GM23338 (cell line): Measurements from ENCODE around the gene ZMYND19. TPM values are rescaled to one million over a fixed set of nuclear protein-coding genes. Genes with fewer than 3 reads are reported as not detected.
A peak's percentile ranks its signal among the peaks of the same experiment; 100 is the strongest.

ENCODE experiments used
- ATAC-seq: fragments of 200-7000 bp; cut with Tn5 transposase; 3 replicates; pipeline ENCODE4 v1.9.1; 2020
- DNase-seq: peaks from one replicate; pipeline ENCODE4 v3.0.0-alpha.2; 2015; ENCODE audit warnings: low spot score
- H2AFZ ChIP-seq: fragments of 200-600 bp; sonication (generic); 2 replicates; pipeline ENCODE4 v1.8.0; 2016; ENCODE audit warnings: antibody characterized with exemption, mild to moderate bottlenecking, moderate library complexity
- H3F3A ChIP-seq: fragments of 200-600 bp; sonication (generic); replicated peaks from 2 replicates; pipeline ENCODE4 v1.8.0; 2017; ENCODE audit warnings: antibody characterized with exemption, mixed run types, low read depth
- H3K27ac ChIP-seq: fragments of 200-600 bp; sonication (generic); 2 replicates; pipeline ENCODE4 v1.6.1; 2016; ENCODE audit warnings: low read depth
- H3K27me3 ChIP-seq: fragments of 200-600 bp; sonication (generic); 2 replicates; pipeline ENCODE4 v1.8.0; 2016; ENCODE audit warnings: mild to moderate bottlenecking, mixed run types, moderate library complexity; ENCODE audit not compliant: insufficient read depth
- H3K36me3 ChIP-seq: fragments of 200-600 bp; sonication (generic); 2 replicates; pipeline ENCODE4 v1.8.0; 2016; ENCODE audit warnings: mild to moderate bottlenecking; ENCODE audit not compliant: insufficient read depth
- H3K4me1 ChIP-seq: fragments of 200-600 bp; sonication (generic); 2 replicates; pipeline ENCODE4 v1.8.0; 2016; ENCODE audit warnings: mild to moderate bottlenecking, moderate library complexity; ENCODE audit not compliant: insufficient read depth
- H3K4me2 ChIP-seq: fragments of 200-600 bp; sonication (generic); 2 replicates; pipeline ENCODE4 v1.7.1; 2017; ENCODE audit warnings: mixed run types
- H3K4me3 ChIP-seq: fragments of 200-600 bp; sonication (generic); 2 replicates; pipeline ENCODE4 v1.6.1; 2016; ENCODE audit warnings: mixed run types
- H3K79me2 ChIP-seq: fragments of 200-600 bp; sonication (generic); replicated peaks from 2 replicates; pipeline ENCODE4 v1.8.0; 2017; ENCODE audit warnings: mild to moderate bottlenecking; ENCODE audit not compliant: insufficient read depth
- H3K9me2 ChIP-seq: fragments of 200-600 bp; sonication (generic); 2 replicates; pipeline ENCODE4 v1.8.0; 2017; ENCODE audit not compliant: insufficient read depth
- H4K20me1 ChIP-seq: fragments of 200-600 bp; sonication (generic); replicated peaks from 2 replicates; pipeline ENCODE4 v1.8.0; 2017; ENCODE audit warnings: mild to moderate bottlenecking; ENCODE audit not compliant: insufficient read depth
- H3K27ac Mint-ChIP-seq: 2 replicates; pipeline ENCODE4 v1.8.0; 2020; ENCODE audit warnings: inconsistent platforms, mild to moderate bottlenecking, moderate library complexity, mixed read lengths
- H3K27me3 Mint-ChIP-seq: 3 replicates; pipeline ENCODE4 v1.8.0; 2022; ENCODE audit warnings: low read depth, mild to moderate bottlenecking, moderate library complexity, mixed read lengths, inconsistent platforms; ENCODE audit not compliant: insufficient read depth, poor library complexity
- H3K36me3 Mint-ChIP-seq: 3 replicates; pipeline ENCODE4 v1.8.0; 2021; ENCODE audit warnings: low read depth, mild to moderate bottlenecking, inconsistent platforms, moderate library complexity, mixed read lengths
- H3K4me1 Mint-ChIP-seq: 3 replicates; pipeline ENCODE4 v1.8.0; 2020; ENCODE audit warnings: mild to moderate bottlenecking, inconsistent platforms, mixed read lengths
- H3K4me3 Mint-ChIP-seq: 3 replicates; pipeline ENCODE4 v1.8.0; 2021; ENCODE audit warnings: moderate library complexity, mild to moderate bottlenecking, inconsistent platforms, mixed read lengths
- H3K9me3 Mint-ChIP-seq: 3 replicates; pipeline ENCODE4 v1.8.0; 2020; ENCODE audit warnings: moderate library complexity, mild to moderate bottlenecking, inconsistent platforms, mixed read lengths
- CREB1 ChIP-seq: fragments of 250-450 bp; sonication (Bioruptor Pico); IDR thresholded peaks from 2 replicates; pipeline ENCODE4 v1.5.0; 2020; ENCODE audit warnings: low read depth, mild to moderate bottlenecking, moderate library complexity
- EZH2 ChIP-seq: fragments of 200-600 bp; sonication (generic); IDR thresholded peaks from one replicate; pipeline ENCODE4 v1.8.0; 2017; ENCODE audit warnings: antibody characterized with exemption, mild to moderate bottlenecking, low read depth; ENCODE audit not compliant: unreplicated experiment
- EZH2phosphoT487 ChIP-seq: fragments of 200-600 bp; sonication (generic); IDR thresholded peaks from one replicate; pipeline ENCODE4 v1.8.1; 2018; ENCODE audit warnings: antibody characterized with exemption; ENCODE audit not compliant: unreplicated experiment
- JUNB ChIP-seq: IDR thresholded peaks from one replicate; pipeline ENCODE4 v1.6.1; 2016; ENCODE audit warnings: antibody characterized with exemption; ENCODE audit not compliant: unreplicated experiment
- POLR2AphosphoS5 ChIP-seq: IDR thresholded peaks from 2 replicates; pipeline ENCODE4 v1.6.1; 2016; ENCODE audit warnings: antibody characterized with exemption, low read depth
- ZNF114 ChIP-seq: fragments of 250-450 bp; sonication (Bioruptor Pico); IDR thresholded peaks from 2 replicates; pipeline ENCODE4 v1.5.0; 2020; ENCODE audit warnings: mild to moderate bottlenecking, moderate library complexity
- ZNF331 ChIP-seq: fragments of 250-450 bp; sonication (Bioruptor Pico); IDR thresholded peaks from 2 replicates; pipeline ENCODE4 v1.5.0; 2020; ENCODE audit warnings: low read depth, mild to moderate bottlenecking, moderate library complexity
- polyA plus RNA-seq: library from polyadenylated mRNA; unstranded; fragments of >200 nt; fragmentation: Nextera tagmentation; extraction: Ambion mirVana; gene quantifications from 2 replicates; pipeline ENCODE4 v1.2.1, GENCODE V29; 2016
- total RNA-seq: library from RNA; depleted of rRNA; stranded (reverse); fragments of >200 nt; shearing (Covaris generic); gene quantifications from 2 replicates; pipeline ENCODE4 v1.2.3, GENCODE V29; 2014
- TF ChIP-seq, protein P1 (sequence below), 2 experiments: fragments of 200-600 bp in 1 of 2; sonication (generic) in 1 of 2; conservative IDR thresholded peaks; 2 replicates each; pipeline versions ENCODE4 v1.5.1 to v1.6.1; 2016 to 2017; ENCODE audit warnings: antibody characterized with exemption in 2 of 2, low read depth in 2 of 2, mild to moderate bottlenecking in 2 of 2, moderate library complexity in 1 of 2
- TF ChIP-seq, protein P2 (sequence below): IDR thresholded peaks from 2 replicates; pipeline ENCODE4 v1.6.1; 2016; ENCODE audit warnings: antibody characterized with exemption
- TF ChIP-seq, protein P3 (sequence below): fragments of 250-450 bp; sonication (Bioruptor Pico); IDR thresholded peaks from 2 replicates; pipeline ENCODE4 v1.5.0; 2020; ENCODE audit warnings: mild to moderate bottlenecking, moderate library complexity

Gene ZMYND19
- total and polyA plus RNA-seq, 2 experiments from 2014 or later: 25.8 to 58.5 TPM

DNA sequence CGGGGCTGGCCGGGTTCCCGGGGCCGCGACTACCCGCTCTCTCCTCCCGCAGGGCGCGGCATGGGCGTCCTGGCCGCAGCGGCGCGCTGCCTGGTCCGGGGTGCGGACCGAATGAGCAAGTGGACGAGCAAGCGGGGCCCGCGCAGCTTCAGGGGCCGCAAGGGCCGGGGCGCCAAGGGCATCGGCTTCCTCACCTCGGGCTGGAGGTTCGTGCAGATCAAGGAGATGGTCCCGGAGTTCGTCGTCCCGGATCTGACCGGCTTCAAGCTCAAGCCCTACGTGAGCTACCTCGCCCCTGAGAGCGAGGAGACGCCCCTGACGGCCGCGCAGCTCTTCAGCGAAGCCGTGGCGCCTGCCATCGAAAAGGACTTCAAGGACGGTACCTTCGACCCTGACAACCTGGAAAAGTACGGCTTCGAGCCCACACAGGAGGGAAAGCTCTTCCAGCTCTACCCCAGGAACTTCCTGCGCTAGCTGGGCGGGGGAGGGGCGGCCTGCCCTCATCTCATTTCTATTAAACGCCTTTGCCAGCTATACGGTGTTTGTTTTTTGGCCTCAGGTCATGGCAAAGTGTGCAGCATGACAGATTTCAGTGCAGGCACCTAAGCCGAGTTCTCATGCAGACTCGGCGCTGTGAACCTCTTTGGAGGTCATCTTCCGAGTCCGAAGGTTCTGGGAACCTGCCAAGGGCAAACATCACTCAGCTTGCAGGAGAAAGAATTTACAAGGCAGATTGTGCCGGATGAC, 38.1 kb downstream of the ZMYND19 start:
- H3K27ac ChIP-seq: 0 out of 2 replicates have a peak overlapping the region, but pooled peaks have one; percentile 32
- TF ChIP-seq POLR2AphosphoS5 (peak; percentile 4; the same call in 1 of the 2 replicates), EZH2phosphoT487 (no peak)
- H3K4me1 ChIP-seq: peaks cover 3% of the 10 kb centered on the region; the same call in 1 of the 2 replicates
- H3K9me2 ChIP-seq: no peaks in the 10 kb centered on the region
- no peaks in the 10 kb centered on the region for H4K20me1 ChIP-seq
- no peaks in the 10 kb centered on the region for H3K27me3 ChIP-seq
- H3K4me1 Mint-ChIP-seq: peaks cover 6% of the 10 kb centered on the region
- peak overlapping the region; percentile 77 for H3K4me3 Mint-ChIP-seq
- H3K4me2 ChIP-seq: peak overlapping the region; percentile 87
- peaks cover 19% of the 10 kb centered on the region for H3F3A ChIP-seq
- H3K27ac Mint-ChIP-seq: peak overlapping the region; percentile 29; the same call in 1 of the 2 replicates
- H3K27me3 Mint-ChIP-seq: peaks cover 6% of the 10 kb centered on the region
- 0 out of 2 replicates have a peak, but pooled peaks cover 3% of the 10 kb centered on the region for H3K36me3 ChIP-seq
- H2AFZ ChIP-seq: no peak overlapping the region
- H3K4me3 ChIP-seq: peak overlapping the region; percentile 79
- DNase-seq (peak; percentile 54), ATAC-seq (peak; percentile 14)
- no peaks in the 10 kb centered on the region for H3K79me2 ChIP-seq
- peaks cover 44% of the 10 kb centered on the region for H3K36me3 Mint-ChIP-seq
- H3K9me3 Mint-ChIP-seq: peaks cover 2% of the 10 kb centered on the region

DNA sequence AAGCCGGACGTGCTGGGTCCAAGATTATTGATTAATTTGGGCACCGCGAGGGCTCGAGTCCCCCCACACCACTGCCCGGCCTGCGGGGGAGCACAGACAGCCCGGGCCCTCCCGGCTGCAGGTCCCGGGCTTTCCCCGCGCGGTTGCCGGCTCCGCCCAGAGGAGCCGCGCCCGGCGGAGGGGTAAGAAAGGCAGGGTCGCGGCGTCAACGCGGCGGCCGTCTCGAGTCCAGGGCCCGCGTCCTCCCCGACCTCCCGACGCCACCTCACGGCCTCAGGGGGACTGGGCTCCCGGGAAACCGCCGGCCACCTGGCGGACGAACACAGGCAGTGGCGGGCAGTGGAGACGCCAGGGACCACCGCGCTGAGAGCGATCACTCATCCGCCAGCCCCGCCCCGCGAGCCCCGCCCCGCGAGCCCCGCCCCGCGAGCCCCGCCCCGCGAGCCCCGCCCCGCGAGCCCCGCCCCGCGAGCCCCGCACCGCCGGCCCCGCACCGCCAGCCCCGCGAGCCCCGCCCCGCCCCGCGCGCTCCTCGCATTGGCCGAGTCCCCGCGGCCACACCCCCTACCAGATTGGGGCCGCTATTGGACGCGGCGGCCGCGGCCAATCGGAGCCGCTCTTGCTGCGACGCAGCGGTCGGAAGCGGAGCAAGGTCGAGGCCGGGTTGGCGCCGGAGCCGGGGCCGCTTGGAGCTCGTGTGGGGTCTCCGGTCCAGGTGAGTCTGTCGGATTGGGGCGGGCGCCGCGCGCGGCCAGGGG, 38.9 kb downstream of the ZMYND19 start, which contains the start of gene MRPL41:
Gene MRPL41, plus strand, starts transcription at position 616 of the 758 bp plus-strand sequence. CDS start 203 bp downstream, outside the sequence.
- peaks cover 19% of the 10 kb centered on the region for H3F3A ChIP-seq
- H3K4me3 Mint-ChIP-seq: peak within 1 kb of the TSS; percentile 77
- H3K9me2 ChIP-seq: no peaks in the 10 kb centered on the region
- no peaks in the 10 kb centered on the region for H3K27me3 ChIP-seq
- H3K9me3 Mint-ChIP-seq: peaks cover 10% of the 10 kb centered on the region
- H3K79me2 ChIP-seq: no peaks in the 10 kb centered on the region
- no peak within 1 kb of the TSS for H2AFZ ChIP-seq
- peak within 1 kb of the TSS; percentile 79 for H3K4me3 ChIP-seq
- ATAC-seq: peak; percentile 81
- peaks cover 40% of the 10 kb centered on the region for H3K36me3 Mint-ChIP-seq
- peaks cover 6% of the 10 kb centered on the region for H3K27me3 Mint-ChIP-seq
- no peaks in the 10 kb centered on the region for H4K20me1 ChIP-seq
- H3K27ac ChIP-seq: 0 out of 2 replicates have a peak within 1 kb of the TSS, but pooled peaks have one; percentile 32
- H3K27ac Mint-ChIP-seq: peak within 1 kb of the TSS; percentile 29; the same call in 1 of the 2 replicates
- DNase-seq: peak; percentile 94
- H3K4me2 ChIP-seq: peak within 1 kb of the TSS; percentile 87
- H3K4me1 Mint-ChIP-seq: peaks cover 6% of the 10 kb centered on the region
- H3K36me3 ChIP-seq: 0 out of 2 replicates have a peak, but pooled peaks cover 3% of the 10 kb centered on the region
- peaks cover 3% of the 10 kb centered on the region; the same call in 1 of the 2 replicates for H3K4me1 ChIP-seq
- TF ChIP-seq ZNF114 (CRISPR knock-in tag) (no peak), EZH2phosphoT487 (no peak), ZNF331 (CRISPR knock-in tag) (no peak), JUNB (no peak), CREB1 (CRISPR knock-in tag) (peak; percentile 21), EZH2 (no peak)
- TF ChIP-seq, protein P1, sequence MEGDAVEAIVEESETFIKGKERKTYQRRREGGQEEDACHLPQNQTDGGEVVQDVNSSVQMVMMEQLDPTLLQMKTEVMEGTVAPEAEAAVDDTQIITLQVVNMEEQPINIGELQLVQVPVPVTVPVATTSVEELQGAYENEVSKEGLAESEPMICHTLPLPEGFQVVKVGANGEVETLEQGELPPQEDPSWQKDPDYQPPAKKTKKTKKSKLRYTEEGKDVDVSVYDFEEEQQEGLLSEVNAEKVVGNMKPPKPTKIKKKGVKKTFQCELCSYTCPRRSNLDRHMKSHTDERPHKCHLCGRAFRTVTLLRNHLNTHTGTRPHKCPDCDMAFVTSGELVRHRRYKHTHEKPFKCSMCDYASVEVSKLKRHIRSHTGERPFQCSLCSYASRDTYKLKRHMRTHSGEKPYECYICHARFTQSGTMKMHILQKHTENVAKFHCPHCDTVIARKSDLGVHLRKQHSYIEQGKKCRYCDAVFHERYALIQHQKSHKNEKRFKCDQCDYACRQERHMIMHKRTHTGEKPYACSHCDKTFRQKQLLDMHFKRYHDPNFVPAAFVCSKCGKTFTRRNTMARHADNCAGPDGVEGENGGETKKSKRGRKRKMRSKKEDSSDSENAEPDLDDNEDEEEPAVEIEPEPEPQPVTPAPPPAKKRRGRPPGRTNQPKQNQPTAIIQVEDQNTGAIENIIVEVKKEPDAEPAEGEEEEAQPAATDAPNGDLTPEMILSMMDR (conservative IDR thresholded peaks at IDR 0.05; ENCODE audit: low read depth in 2 of 2): peak in 1 of 2 experiments; percentile 68; a peak in 3 of 4 replicates
- TF ChIP-seq, protein P2, sequence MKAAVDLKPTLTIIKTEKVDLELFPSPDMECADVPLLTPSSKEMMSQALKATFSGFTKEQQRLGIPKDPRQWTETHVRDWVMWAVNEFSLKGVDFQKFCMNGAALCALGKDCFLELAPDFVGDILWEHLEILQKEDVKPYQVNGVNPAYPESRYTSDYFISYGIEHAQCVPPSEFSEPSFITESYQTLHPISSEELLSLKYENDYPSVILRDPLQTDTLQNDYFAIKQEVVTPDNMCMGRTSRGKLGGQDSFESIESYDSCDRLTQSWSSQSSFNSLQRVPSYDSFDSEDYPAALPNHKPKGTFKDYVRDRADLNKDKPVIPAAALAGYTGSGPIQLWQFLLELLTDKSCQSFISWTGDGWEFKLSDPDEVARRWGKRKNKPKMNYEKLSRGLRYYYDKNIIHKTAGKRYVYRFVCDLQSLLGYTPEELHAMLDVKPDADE: 0 out of 2 replicates have a peak, but pooled peaks have one; percentile 12
- TF ChIP-seq, protein P3, sequence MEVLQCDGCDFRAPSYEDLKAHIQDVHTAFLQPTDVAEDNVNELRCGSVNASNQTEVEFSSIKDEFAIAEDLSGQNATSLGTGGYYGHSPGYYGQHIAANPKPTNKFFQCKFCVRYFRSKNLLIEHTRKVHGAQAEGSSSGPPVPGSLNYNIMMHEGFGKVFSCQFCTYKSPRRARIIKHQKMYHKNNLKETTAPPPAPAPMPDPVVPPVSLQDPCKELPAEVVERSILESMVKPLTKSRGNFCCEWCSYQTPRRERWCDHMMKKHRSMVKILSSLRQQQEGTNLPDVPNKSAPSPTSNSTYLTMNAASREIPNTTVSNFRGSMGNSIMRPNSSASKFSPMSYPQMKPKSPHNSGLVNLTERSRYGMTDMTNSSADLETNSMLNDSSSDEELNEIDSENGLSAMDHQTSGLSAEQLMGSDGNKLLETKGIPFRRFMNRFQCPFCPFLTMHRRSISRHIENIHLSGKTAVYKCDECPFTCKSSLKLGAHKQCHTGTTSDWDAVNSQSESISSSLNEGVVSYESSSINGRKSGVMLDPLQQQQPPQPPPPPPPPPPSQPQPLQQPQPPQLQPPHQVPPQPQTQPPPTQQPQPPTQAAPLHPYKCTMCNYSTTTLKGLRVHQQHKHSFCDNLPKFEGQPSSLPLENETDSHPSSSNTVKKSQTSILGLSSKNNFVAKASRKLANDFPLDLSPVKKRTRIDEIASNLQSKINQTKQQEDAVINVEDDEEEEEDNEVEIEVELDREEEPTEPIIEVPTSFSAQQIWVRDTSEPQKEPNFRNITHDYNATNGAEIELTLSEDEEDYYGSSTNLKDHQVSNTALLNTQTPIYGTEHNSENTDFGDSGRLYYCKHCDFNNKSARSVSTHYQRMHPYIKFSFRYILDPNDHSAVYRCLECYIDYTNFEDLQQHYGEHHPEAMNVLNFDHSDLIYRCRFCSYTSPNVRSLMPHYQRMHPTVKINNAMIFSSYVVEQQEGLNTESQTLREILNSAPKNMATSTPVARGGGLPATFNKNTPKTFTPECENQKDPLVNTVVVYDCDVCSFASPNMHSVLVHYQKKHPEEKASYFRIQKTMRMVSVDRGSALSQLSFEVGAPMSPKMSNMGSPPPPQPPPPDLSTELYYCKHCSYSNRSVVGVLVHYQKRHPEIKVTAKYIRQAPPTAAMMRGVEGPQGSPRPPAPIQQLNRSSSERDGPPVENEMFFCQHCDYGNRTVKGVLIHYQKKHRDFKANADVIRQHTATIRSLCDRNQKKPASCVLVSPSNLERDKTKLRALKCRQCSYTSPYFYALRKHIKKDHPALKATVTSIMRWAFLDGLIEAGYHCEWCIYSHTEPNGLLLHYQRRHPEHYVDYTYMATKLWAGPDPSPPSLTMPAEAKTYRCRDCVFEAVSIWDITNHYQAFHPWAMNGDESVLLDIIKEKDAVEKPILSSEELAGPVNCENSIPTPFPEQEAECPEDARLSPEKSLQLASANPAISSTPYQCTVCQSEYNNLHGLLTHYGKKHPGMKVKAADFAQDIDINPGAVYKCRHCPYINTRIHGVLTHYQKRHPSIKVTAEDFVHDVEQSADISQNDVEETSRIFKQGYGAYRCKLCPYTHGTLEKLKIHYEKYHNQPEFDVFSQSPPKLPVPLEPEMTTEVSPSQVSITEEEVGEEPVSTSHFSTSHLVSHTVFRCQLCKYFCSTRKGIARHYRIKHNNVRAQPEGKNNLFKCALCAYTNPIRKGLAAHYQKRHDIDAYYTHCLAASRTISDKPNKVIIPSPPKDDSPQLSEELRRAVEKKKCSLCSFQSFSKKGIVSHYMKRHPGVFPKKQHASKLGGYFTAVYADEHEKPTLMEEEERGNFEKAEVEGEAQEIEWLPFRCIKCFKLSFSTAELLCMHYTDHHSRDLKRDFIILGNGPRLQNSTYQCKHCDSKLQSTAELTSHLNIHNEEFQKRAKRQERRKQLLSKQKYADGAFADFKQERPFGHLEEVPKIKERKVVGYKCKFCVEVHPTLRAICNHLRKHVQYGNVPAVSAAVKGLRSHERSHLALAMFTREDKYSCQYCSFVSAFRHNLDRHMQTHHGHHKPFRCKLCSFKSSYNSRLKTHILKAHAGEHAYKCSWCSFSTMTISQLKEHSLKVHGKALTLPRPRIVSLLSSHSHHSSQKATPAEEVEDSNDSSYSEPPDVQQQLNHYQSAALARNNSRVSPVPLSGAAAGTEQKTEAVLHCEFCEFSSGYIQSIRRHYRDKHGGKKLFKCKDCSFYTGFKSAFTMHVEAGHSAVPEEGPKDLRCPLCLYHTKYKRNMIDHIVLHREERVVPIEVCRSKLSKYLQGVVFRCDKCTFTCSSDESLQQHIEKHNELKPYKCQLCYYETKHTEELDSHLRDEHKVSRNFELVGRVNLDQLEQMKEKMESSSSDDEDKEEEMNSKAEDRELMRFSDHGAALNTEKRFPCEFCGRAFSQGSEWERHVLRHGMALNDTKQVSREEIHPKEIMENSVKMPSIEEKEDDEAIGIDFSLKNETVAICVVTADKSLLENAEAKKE (CRISPR knock-in tag): no peak
